Skeletal muscle satellite cell (primary cell): ENCODE data around the gene PTK7.
A peak's percentile ranks its signal among the peaks of the same experiment; 100 is the strongest.

Experiments used
- H3K27me3 ChIP-seq: 2 replicates; pipeline ENCODE4 v1.7.0; 2013; ENCODE audit warnings: low read length; ENCODE audit not compliant: control insufficient read depth, insufficient read depth
- H3K36me3 ChIP-seq: 2 replicates; pipeline ENCODE4 v1.7.0; 2013; ENCODE audit warnings: mild to moderate bottlenecking, control low read depth, low read length; ENCODE audit not compliant: insufficient read depth
- H3K4me1 ChIP-seq: 2 replicates; pipeline ENCODE4 v1.7.0; 2013; ENCODE audit warnings: low read length; ENCODE audit not compliant: control insufficient read depth, insufficient read depth
- H3K4me2 ChIP-seq: 2 replicates; pipeline ENCODE4 v1.7.0; 2013; ENCODE audit warnings: mild to moderate bottlenecking, low read length
- H3K4me3 ChIP-seq: 2 replicates; pipeline ENCODE4 v1.7.0; 2013; ENCODE audit warnings: low read length
- H3K9ac ChIP-seq: 2 replicates; pipeline ENCODE4 v1.7.0; 2013; ENCODE audit warnings: mild to moderate bottlenecking, low read depth, low read length, moderate library complexity
- H3K9me3 ChIP-seq: replicated peaks from 2 replicates; pipeline ENCODE4 v1.7.0; 2013; ENCODE audit warnings: mild to moderate bottlenecking, control low read depth, low read length

PTK7 gene

GRCh38 chr6:43055966-43056365 is 20.1 kb upstream of the PTK7 start:
- H3K4me1 ChIP-seq, result peaks cover 43% of the 10 kb centered on the region
- H3K9ac ChIP-seq, result no peak overlapping the region
- no peaks in the 10 kb centered on the region for H3K9me3 ChIP-seq
- H3K27me3 ChIP-seq, result no peaks in the 10 kb centered on the region
- H3K36me3 ChIP-seq, result peaks cover 22% of the 10 kb centered on the region
- no peak overlapping the region for H3K4me2 ChIP-seq
- no peak overlapping the region for H3K4me3 ChIP-seq

- no peaks in the 10 kb centered on the region for H3K27me3 ChIP-seq
- H3K4me3 ChIP-seq, result peak overlapping the region; percentile 87
- no peaks in the 10 kb centered on the region for H3K9me3 ChIP-seq
- peak overlapping the region; percentile 81 for H3K4me2 ChIP-seq
- H3K36me3 ChIP-seq, result peaks cover 16% of the 10 kb centered on the region
- H3K4me1 ChIP-seq, result peaks cover 22% of the 10 kb centered on the region
- H3K9ac ChIP-seq, result peak overlapping the region; percentile 91
These were observed 17.6 kb upstream of the PTK7 start for GRCh38 chr6:43058531-43058930.

GRCh38 chr6:43059168-43060033 is 16.7 kb upstream of the PTK7 start, which contains the start of the genes KLC4 and MRPL2:
Gene KLC4, plus strand, starts transcription at chr6:43059631. Its CDS starts 1,705 bp downstream, at chr6:43061336.
Gene MRPL2, minus strand, starts transcription at chr6:43059434. Its CDS starts 53 bp downstream, at chr6:43059381.
- Histone ChIP-seq H3K27me3 (no peaks in the 10 kb centered on the region), H3K4me2 (peak within 1 kb of the TSS; percentile 97), H3K9ac (peak within 1 kb of the TSS; percentile 91), H3K4me3 (peak within 1 kb of the TSS; percentile 87), H3K4me1 (peaks cover 17% of the 10 kb centered on the region), H3K36me3 (peaks cover 16% of the 10 kb centered on the region), H3K9me3 (no peaks in the 10 kb centered on the region)

- H3K4me2 ChIP-seq, result peak overlapping the region; percentile 97
- H3K36me3 ChIP-seq, result peaks cover 16% of the 10 kb centered on the region
- H3K27me3 ChIP-seq, result no peaks in the 10 kb centered on the region
- H3K9me3 ChIP-seq, result no peaks in the 10 kb centered on the region
- peaks cover 15% of the 10 kb centered on the region for H3K4me1 ChIP-seq
- peak overlapping the region; percentile 87 for H3K4me3 ChIP-seq
- H3K9ac ChIP-seq, result peak overlapping the region; percentile 91
These were observed 15.9 kb upstream of the PTK7 start for GRCh38 chr6:43060034-43060754.

GRCh38 chr6:43060755-43061633 is 15.1 kb upstream of the PTK7 start:
- H3K9ac ChIP-seq, result peak overlapping the region; percentile 91
- H3K36me3 ChIP-seq, result peaks cover 11% of the 10 kb centered on the region
- peaks cover 15% of the 10 kb centered on the region for H3K4me1 ChIP-seq
- no peaks in the 10 kb centered on the region for H3K9me3 ChIP-seq
- H3K4me3 ChIP-seq, result no peak overlapping the region
- H3K4me2 ChIP-seq, result peak overlapping the region; percentile 97
- no peaks in the 10 kb centered on the region for H3K27me3 ChIP-seq

GRCh38 chr6:43061861-43062260 is 14.3 kb upstream of the PTK7 start:
- Histone ChIP-seq H3K27me3 (no peaks in the 10 kb centered on the region), H3K4me3 (no peak overlapping the region)

GRCh38 chr6:43062818-43063217 is 13.3 kb upstream of the PTK7 start:
- no peak overlapping the region for H3K4me2 ChIP-seq
- H3K9ac ChIP-seq, result no peak overlapping the region
- no peak overlapping the region for H3K4me3 ChIP-seq
- no peaks in the 10 kb centered on the region for H3K27me3 ChIP-seq
- no peaks in the 10 kb centered on the region for H3K9me3 ChIP-seq
- peaks cover 5% of the 10 kb centered on the region for H3K36me3 ChIP-seq
- peaks cover 15% of the 10 kb centered on the region for H3K4me1 ChIP-seq

More at GRCh38 chr6:43061861-43062260, 14.3 kb upstream of the PTK7 start:
- Histone ChIP-seq H3K4me2 (no peak overlapping the region), H3K9me3 (no peaks in the 10 kb centered on the region), H3K4me1 (peaks cover 15% of the 10 kb centered on the region), H3K9ac (no peak overlapping the region), H3K36me3 (peaks cover 8% of the 10 kb centered on the region)

GRCh38 chr6:43070028-43070632 is 6.0 kb upstream of the PTK7 start:
- Histone ChIP-seq H3K9ac (no peak overlapping the region), H3K36me3 (peaks cover 6% of the 10 kb centered on the region), H3K4me1 (peaks cover 1% of the 10 kb centered on the region), H3K4me2 (no peak overlapping the region), H3K27me3 (no peaks in the 10 kb centered on the region), H3K9me3 (no peaks in the 10 kb centered on the region), H3K4me3 (no peak overlapping the region)

- Histone ChIP-seq H3K27me3 (no peaks in the 10 kb centered on the region), H3K9me3 (no peaks in the 10 kb centered on the region), H3K4me2 (peak overlapping the region; percentile 84), H3K4me1 (peaks cover 20% of the 10 kb centered on the region), H3K9ac (peak overlapping the region; percentile 36), H3K36me3 (peaks cover 3% of the 10 kb centered on the region), H3K4me3 (peak overlapping the region; percentile 98)
These were observed 1.1 kb upstream of the PTK7 start for GRCh38 chr6:43074847-43075669.
